Endothelial cell (in vitro differentiated cells): ENCODE data around the gene SLC15A1. TPM values are rescaled to one million over a fixed set of nuclear protein-coding genes. Genes with fewer than 3 reads are reported as not detected.
A peak's percentile ranks its signal among the peaks of the same experiment; 100 is the strongest.

Source experiments
- DNase-seq: peaks from one replicate; pipeline ENCODE4 v3.0.0; 2021; ENCODE audit warnings: low spot score
- H3K27ac Mint-ChIP-seq: one replicate; pipeline ENCODE4 v1.8.0; 2021; ENCODE audit warnings: mixed read lengths, inconsistent platforms; ENCODE audit not compliant: unreplicated experiment
- H3K27me3 Mint-ChIP-seq: one replicate; pipeline ENCODE4 v1.8.0; 2021; ENCODE audit warnings: mild to moderate bottlenecking, moderate library complexity, mixed read lengths, inconsistent platforms; ENCODE audit not compliant: unreplicated experiment
- H3K36me3 Mint-ChIP-seq: one replicate; pipeline ENCODE4 v1.8.0; 2021; ENCODE audit warnings: mild to moderate bottlenecking, low read depth, mixed read lengths, inconsistent platforms; ENCODE audit not compliant: unreplicated experiment
- H3K4me1 Mint-ChIP-seq: one replicate; pipeline ENCODE4 v1.8.0; 2021; ENCODE audit warnings: mild to moderate bottlenecking, mixed read lengths, inconsistent platforms; ENCODE audit not compliant: unreplicated experiment
- H3K4me3 Mint-ChIP-seq: one replicate; pipeline ENCODE4 v1.8.0; 2021; ENCODE audit warnings: mild to moderate bottlenecking, mixed read lengths, inconsistent platforms; ENCODE audit not compliant: unreplicated experiment
- H3K9me3 Mint-ChIP-seq: one replicate; pipeline ENCODE4 v1.8.0; 2021; ENCODE audit warnings: mixed read lengths, inconsistent platforms; ENCODE audit not compliant: unreplicated experiment
- CTCF ChIP-seq: fragments of 200-600 bp; sonication (generic); IDR thresholded peaks from one replicate; pipeline ENCODE4 v1.5.0; 2021; ENCODE audit warnings: antibody characterized with exemption; ENCODE audit not compliant: unreplicated experiment
- total RNA-seq: library from RNA; stranded (reverse); fragmentation: NEBNext Ultra II Directional; extraction: Animal tissue kit (Norgen Biotek cat#: 25700); gene quantifications from one replicate; pipeline ENCODE4 v1.2.1, GENCODE V29; 2021; ENCODE audit not compliant: unreplicated experiment

The SLC15A1 gene
- total RNA-seq, 1 donor from 2014 or later: 0.10 TPM

- Mint-ChIP-seq H3K9me3 (no peaks in the 10 kb centered on the region), H3K36me3 (peaks cover 3% of the 10 kb centered on the region)
- DNase-seq: no peak
Observed at GRCh38 chr13:98781905-98782304, 29.4 kb upstream of the SLC15A1 start.

GRCh38 chr13:98781470-98781869, 29.0 kb upstream of the SLC15A1 start:
- no peak for TF ChIP-seq CTCF
- H3K36me3 Mint-ChIP-seq: peaks cover 3% of the 10 kb centered on the region
- no peak overlapping the region for H3K27ac Mint-ChIP-seq
- peaks cover 2% of the 10 kb centered on the region for H3K27me3 Mint-ChIP-seq
- no peak for DNase-seq
- no peaks in the 10 kb centered on the region for H3K4me1 Mint-ChIP-seq
- peak overlapping the region; percentile 19 for H3K4me3 Mint-ChIP-seq
- H3K9me3 Mint-ChIP-seq: no peaks in the 10 kb centered on the region

More at GRCh38 chr13:98781905-98782304, 29.4 kb upstream of the SLC15A1 start:
- Mint-ChIP-seq H3K4me3 (no peak overlapping the region), H3K27me3 (peaks cover 2% of the 10 kb centered on the region), H3K4me1 (no peaks in the 10 kb centered on the region), H3K27ac (no peak overlapping the region)
- no peak for TF ChIP-seq CTCF

- no peaks in the 10 kb centered on the region for H3K9me3 Mint-ChIP-seq
- H3K4me3 Mint-ChIP-seq: peak overlapping the region; percentile 19
- peaks cover 2% of the 10 kb centered on the region for H3K27me3 Mint-ChIP-seq
- no peak for DNase-seq
- H3K36me3 Mint-ChIP-seq: peaks cover 3% of the 10 kb centered on the region
- H3K27ac Mint-ChIP-seq: no peak overlapping the region
- no peaks in the 10 kb centered on the region for H3K4me1 Mint-ChIP-seq
- no peak for TF ChIP-seq CTCF
Observed at GRCh38 chr13:98781045-98781444, 28.6 kb upstream of the SLC15A1 start.

GRCh38 chr13:98780451-98780850, 28.0 kb upstream of the SLC15A1 start:
- no peaks in the 10 kb centered on the region for H3K9me3 Mint-ChIP-seq
- DNase-seq: no peak
- TF ChIP-seq CTCF: no peak

GRCh38 chr13:98779695-98780094, 27.2 kb upstream of the SLC15A1 start:
- Mint-ChIP-seq H3K27ac (no peak overlapping the region), H3K36me3 (peaks cover 3% of the 10 kb centered on the region), H3K4me3 (no peak overlapping the region), H3K27me3 (peaks cover 2% of the 10 kb centered on the region), H3K9me3 (no peaks in the 10 kb centered on the region), H3K4me1 (no peaks in the 10 kb centered on the region)
- DNase-seq: no peak
- TF ChIP-seq CTCF: no peak

More at GRCh38 chr13:98780451-98780850, 28.0 kb upstream of the SLC15A1 start:
- H3K36me3 Mint-ChIP-seq: peaks cover 3% of the 10 kb centered on the region
- H3K27ac Mint-ChIP-seq: no peak overlapping the region
- H3K4me3 Mint-ChIP-seq: no peak overlapping the region
- H3K27me3 Mint-ChIP-seq: peaks cover 2% of the 10 kb centered on the region
- H3K4me1 Mint-ChIP-seq: no peaks in the 10 kb centered on the region
